ENCODE results near the gene MNS1. TPM values are rescaled to one million over a fixed set of nuclear protein-coding genes. Genes with fewer than 3 reads are reported as not detected.

Gene MNS1
- total and polyA plus RNA-seq, 2 donors (not counting 1 experiment from before 2014, with no cell fraction given), result 1.8 to 3.9 TPM

- H4K20me1 ChIP-seq (ENCODE audit: control insufficient read depth, extremely low read depth, insufficient read depth, low read length), result no peaks in the 10 kb centered on the region
- H3K79me2 ChIP-seq (ENCODE audit: control insufficient read depth, insufficient read depth, low read length), result no peaks in the 10 kb centered on the region
- no peak overlapping the region for H3K4me2 ChIP-seq (ENCODE audit: extremely low read depth, insufficient read depth, low read length)
- no peaks in the 10 kb centered on the region for H3K36me3 ChIP-seq (ENCODE audit: control insufficient read depth, insufficient read depth, low read length)
- no peak overlapping the region for H3K9ac ChIP-seq (ENCODE audit: insufficient read depth, low read length)
- no peaks in the 10 kb centered on the region for H3K4me1 ChIP-seq (ENCODE audit: control insufficient read depth, extremely low read depth, insufficient read depth, low read length)
- H3K27me3 ChIP-seq (ENCODE audit: control insufficient read depth, insufficient read depth, low read length), result no peaks in the 10 kb centered on the region
- H3K9me3 ChIP-seq (ENCODE audit: control insufficient read depth, insufficient read depth, low read depth, low read length), result no peaks in the 10 kb centered on the region
- DNase-seq (ENCODE audit: low read depth in 2 of 2), result peak in 1 of 2 donors; percentile 5
- H3K27ac ChIP-seq (ENCODE audit: insufficient read depth, low read length), result no peak overlapping the region
- no peak overlapping the region for H3K4me3 ChIP-seq (replicated peaks in 1 of 4; ENCODE audit: control extremely low read depth in 1 of 4, insufficient read depth in 1 of 4, low read depth in 3 of 4, low read length in 4 of 4)
- no peak overlapping the region for H2AFZ ChIP-seq (ENCODE audit: low read length)
- TF ChIP-seq EZH2 (IDR thresholded peaks at IDR 0.05; ENCODE audit: low read length, missing control alignments), result no peak
- no peak for TF ChIP-seq CTCF (conservative IDR thresholded peaks at IDR 0.05 in 1 of 2, IDR thresholded peaks at IDR 0.05 in 1 of 2; ENCODE audit: low read depth in 1 of 2, low read length in 2 of 2)
These were observed 4.9 kb downstream of the MNS1 start for GRCh38 chr15:56460071-56460470.

DNA sequence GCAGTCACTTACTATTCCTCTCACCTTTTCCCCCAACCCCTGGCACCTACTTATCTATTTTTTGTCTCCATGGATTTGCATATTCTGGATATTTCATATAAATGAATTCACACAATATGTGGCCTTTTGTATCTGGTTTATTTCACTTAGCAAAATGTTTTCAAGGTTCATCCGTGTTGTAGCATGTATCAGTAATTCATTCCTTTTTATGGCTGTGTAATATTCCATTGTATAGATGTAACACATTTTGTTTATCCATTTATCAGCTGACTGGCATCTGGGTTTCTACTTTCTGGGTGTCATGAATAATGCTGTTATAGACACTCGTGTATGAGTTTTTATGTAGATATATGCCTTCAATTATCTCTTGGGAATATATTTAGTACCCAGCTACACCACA, 5.8 kb downstream of the MNS1 start:
- TF ChIP-seq EZH2 (IDR thresholded peaks at IDR 0.05; ENCODE audit: low read length, missing control alignments) (no peak), CTCF (conservative IDR thresholded peaks at IDR 0.05 in 1 of 2, IDR thresholded peaks at IDR 0.05 in 1 of 2; ENCODE audit: low read depth in 1 of 2, low read length in 2 of 2) (no peak)
- H3K79me2 ChIP-seq (ENCODE audit: control insufficient read depth, insufficient read depth, low read length), result no peaks in the 10 kb centered on the region
- H3K36me3 ChIP-seq (ENCODE audit: control insufficient read depth, insufficient read depth, low read length), result no peaks in the 10 kb centered on the region
- H3K9ac ChIP-seq (ENCODE audit: insufficient read depth, low read length), result no peak overlapping the region
- H2AFZ ChIP-seq (ENCODE audit: low read length), result no peak overlapping the region
- H3K4me2 ChIP-seq (ENCODE audit: extremely low read depth, insufficient read depth, low read length), result no peak overlapping the region
- no peak overlapping the region for H3K4me3 ChIP-seq (replicated peaks in 1 of 4; ENCODE audit: control extremely low read depth in 1 of 4, insufficient read depth in 1 of 4, low read depth in 3 of 4, low read length in 4 of 4)
- H3K9me3 ChIP-seq (ENCODE audit: control insufficient read depth, insufficient read depth, low read depth, low read length), result no peaks in the 10 kb centered on the region
- no peaks in the 10 kb centered on the region for H3K4me1 ChIP-seq (ENCODE audit: control insufficient read depth, extremely low read depth, insufficient read depth, low read length)
- no peaks in the 10 kb centered on the region for H3K27me3 ChIP-seq (ENCODE audit: control insufficient read depth, insufficient read depth, low read length)
- no peak overlapping the region for H3K27ac ChIP-seq (ENCODE audit: insufficient read depth, low read length)
- no peak for DNase-seq (ENCODE audit: low read depth in 2 of 2)
- no peaks in the 10 kb centered on the region for H4K20me1 ChIP-seq (ENCODE audit: control insufficient read depth, extremely low read depth, insufficient read depth, low read length)

GRCh38 chr15:56456229-56456628, 8.7 kb downstream of the MNS1 start:
- H3K27ac ChIP-seq (ENCODE audit: insufficient read depth, low read length), result no peak overlapping the region
- H3K4me1 ChIP-seq (ENCODE audit: control insufficient read depth, extremely low read depth, insufficient read depth, low read length), result no peaks in the 10 kb centered on the region
- H3K36me3 ChIP-seq (ENCODE audit: control insufficient read depth, insufficient read depth, low read length), result no peaks in the 10 kb centered on the region
- H3K79me2 ChIP-seq (ENCODE audit: control insufficient read depth, insufficient read depth, low read length), result no peaks in the 10 kb centered on the region
- H3K4me3 ChIP-seq (replicated peaks in 1 of 4; ENCODE audit: control extremely low read depth in 1 of 4, insufficient read depth in 1 of 4, low read depth in 3 of 4, low read length in 4 of 4), result no peak overlapping the region
- no peaks in the 10 kb centered on the region for H3K27me3 ChIP-seq (ENCODE audit: control insufficient read depth, insufficient read depth, low read length)
- no peaks in the 10 kb centered on the region for H3K9me3 ChIP-seq (ENCODE audit: control insufficient read depth, insufficient read depth, low read depth, low read length)
- H4K20me1 ChIP-seq (ENCODE audit: control insufficient read depth, extremely low read depth, insufficient read depth, low read length), result no peaks in the 10 kb centered on the region
- H3K4me2 ChIP-seq (ENCODE audit: extremely low read depth, insufficient read depth, low read length), result no peak overlapping the region
- H2AFZ ChIP-seq (ENCODE audit: low read length), result no peak overlapping the region
- DNase-seq (ENCODE audit: low read depth in 2 of 2), result no peak
- no peak overlapping the region for H3K9ac ChIP-seq (ENCODE audit: insufficient read depth, low read length)
- no peak for TF ChIP-seq CTCF (conservative IDR thresholded peaks at IDR 0.05 in 1 of 2, IDR thresholded peaks at IDR 0.05 in 1 of 2; ENCODE audit: low read depth in 1 of 2, low read length in 2 of 2)
- no peak for TF ChIP-seq EZH2 (IDR thresholded peaks at IDR 0.05; ENCODE audit: low read length, missing control alignments)

Data from fibroblast of lung (primary cell).